Hematopoietic multipotent progenitor cell (in vitro differentiated cells): ENCODE data around the gene AIFM2. TPM values are rescaled to one million over a fixed set of nuclear protein-coding genes. Genes with fewer than 3 reads are reported as not detected.

Experiments used
- DNase-seq, 3 donors: peaks; one replicate each; pipeline ENCODE4 v3.0.0-alpha.2; 2011 to 2015; ENCODE audit warnings: low read depth in 2 of 3, low spot score in 2 of 3
- total RNA-seq: library from RNA; depleted of rRNA; stranded (reverse); fragments of >200 nt; gene quantifications from one replicate; pipeline ENCODE4 v1.2.3, GENCODE V29; 2012

Gene AIFM2
- total RNA-seq, 1 donor, result 1.1 TPM

- no peak for DNase-seq
Observed at GRCh38 chr10:70063418-70064098, 69.1 kb downstream of the AIFM2 start.

Other genes starting within 250 kb of the AIFM2 start
- gene MACROH2A2, start 80.0 kb downstream of the AIFM2 start, total RNA-seq, result 2.2 TPM
- gene TYSND1, start 13.9 kb upstream of the AIFM2 start, total RNA-seq, result 12.7 TPM
- gene SAR1A, start 37.7 kb upstream of the AIFM2 start, total RNA-seq, result 21.0 TPM
- 57.4 TPM for gene PPA1, start 100.6 kb upstream of the AIFM2 start, total RNA-seq
- gene NPFFR1, start 151.2 kb upstream of the AIFM2 start, total RNA-seq, result under 0.01 TPM
- gene LRRC20, start 249.8 kb upstream of the AIFM2 start, total RNA-seq, result 10.8 TPM